DOHH2 (cell line): Measurements from ENCODE around the gene C1QTNF5.

Experiments used
- EZH2phosphoT487 ChIP-seq: fragments of 200-600 bp; sonication (generic); IDR thresholded peaks from 2 replicates; pipeline ENCODE4 v1.6.1; 2017; ENCODE audit warnings: borderline replicate concordance, mild to moderate bottlenecking, antibody characterized with exemption, low read length, moderate library complexity, mixed read lengths
- TF ChIP-seq, protein P1 (sequence below): fragments of 200-600 bp; sonication (generic); IDR thresholded peaks from one replicate; pipeline ENCODE4 v1.5.1; 2014; ENCODE audit warnings: antibody characterized with exemption, mild to moderate bottlenecking, low read depth, low read length; ENCODE audit not compliant: poor library complexity, severe bottlenecking

GRCh38 chr11:119355091-119355843 lies 14.6 kb upstream of the C1QTNF5 start:
- TF ChIP-seq, protein P1, sequence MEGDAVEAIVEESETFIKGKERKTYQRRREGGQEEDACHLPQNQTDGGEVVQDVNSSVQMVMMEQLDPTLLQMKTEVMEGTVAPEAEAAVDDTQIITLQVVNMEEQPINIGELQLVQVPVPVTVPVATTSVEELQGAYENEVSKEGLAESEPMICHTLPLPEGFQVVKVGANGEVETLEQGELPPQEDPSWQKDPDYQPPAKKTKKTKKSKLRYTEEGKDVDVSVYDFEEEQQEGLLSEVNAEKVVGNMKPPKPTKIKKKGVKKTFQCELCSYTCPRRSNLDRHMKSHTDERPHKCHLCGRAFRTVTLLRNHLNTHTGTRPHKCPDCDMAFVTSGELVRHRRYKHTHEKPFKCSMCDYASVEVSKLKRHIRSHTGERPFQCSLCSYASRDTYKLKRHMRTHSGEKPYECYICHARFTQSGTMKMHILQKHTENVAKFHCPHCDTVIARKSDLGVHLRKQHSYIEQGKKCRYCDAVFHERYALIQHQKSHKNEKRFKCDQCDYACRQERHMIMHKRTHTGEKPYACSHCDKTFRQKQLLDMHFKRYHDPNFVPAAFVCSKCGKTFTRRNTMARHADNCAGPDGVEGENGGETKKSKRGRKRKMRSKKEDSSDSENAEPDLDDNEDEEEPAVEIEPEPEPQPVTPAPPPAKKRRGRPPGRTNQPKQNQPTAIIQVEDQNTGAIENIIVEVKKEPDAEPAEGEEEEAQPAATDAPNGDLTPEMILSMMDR, result no peak
- TF ChIP-seq EZH2phosphoT487, result no peak
